VCaP (cell line): ENCODE measurements around the gene KRTAP5-10.
"Not testable (repeated sequence)": the region's sequence is repeated elsewhere in the genome, so short reads cannot be mapped to it uniquely, and the experiment has no call there.

Experiments
- H3K27ac ChIP-seq: fragments of 450-650 bp; 2 replicates; pipeline ENCODE4 v1.5.1; 2017
- TF ChIP-seq, protein P1 (sequence below): fragments of 450-650 bp; conservative IDR thresholded peaks from 2 replicates; pipeline ENCODE4 v1.5.1; 2017; ENCODE audit warnings: mild to moderate bottlenecking, moderate library complexity

KRTAP5-10 gene

DNA sequence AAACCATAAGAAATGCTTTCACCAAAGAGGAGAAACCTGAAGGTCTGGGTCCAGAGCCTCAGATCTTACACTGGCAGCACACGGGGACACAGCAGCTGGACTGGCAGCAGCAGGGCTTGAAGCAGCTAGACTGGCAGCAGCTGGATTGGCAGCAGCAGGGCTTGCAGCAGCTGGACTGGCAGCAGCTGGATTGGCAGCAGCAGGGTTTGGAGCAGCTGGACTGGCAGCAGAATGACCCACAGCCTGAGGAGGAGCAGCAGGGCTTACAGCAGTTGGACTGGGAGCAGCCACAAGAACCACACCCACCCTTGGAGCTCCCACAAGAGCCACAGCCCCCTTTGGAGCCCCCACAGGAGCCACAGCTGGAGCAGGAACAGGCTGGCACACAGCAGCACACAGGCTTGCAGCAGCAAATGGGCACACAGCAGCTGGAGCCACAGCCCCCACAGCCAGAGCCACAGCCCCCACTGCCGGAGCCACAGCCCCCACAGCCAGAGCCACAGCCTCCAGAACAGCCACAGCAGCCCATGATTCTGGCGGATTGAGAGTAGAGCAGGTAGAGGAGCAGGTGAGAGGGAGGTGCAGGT, 17.0 kb downstream of the KRTAP5-10 start, which contains the start of gene KRTAP5-11:
TSS of gene KRTAP5-11 (minus strand) at position 567 of the 587 bp plus-strand sequence. CDS start at position 529, 38 bp downstream.
- TF ChIP-seq, protein P1, sequence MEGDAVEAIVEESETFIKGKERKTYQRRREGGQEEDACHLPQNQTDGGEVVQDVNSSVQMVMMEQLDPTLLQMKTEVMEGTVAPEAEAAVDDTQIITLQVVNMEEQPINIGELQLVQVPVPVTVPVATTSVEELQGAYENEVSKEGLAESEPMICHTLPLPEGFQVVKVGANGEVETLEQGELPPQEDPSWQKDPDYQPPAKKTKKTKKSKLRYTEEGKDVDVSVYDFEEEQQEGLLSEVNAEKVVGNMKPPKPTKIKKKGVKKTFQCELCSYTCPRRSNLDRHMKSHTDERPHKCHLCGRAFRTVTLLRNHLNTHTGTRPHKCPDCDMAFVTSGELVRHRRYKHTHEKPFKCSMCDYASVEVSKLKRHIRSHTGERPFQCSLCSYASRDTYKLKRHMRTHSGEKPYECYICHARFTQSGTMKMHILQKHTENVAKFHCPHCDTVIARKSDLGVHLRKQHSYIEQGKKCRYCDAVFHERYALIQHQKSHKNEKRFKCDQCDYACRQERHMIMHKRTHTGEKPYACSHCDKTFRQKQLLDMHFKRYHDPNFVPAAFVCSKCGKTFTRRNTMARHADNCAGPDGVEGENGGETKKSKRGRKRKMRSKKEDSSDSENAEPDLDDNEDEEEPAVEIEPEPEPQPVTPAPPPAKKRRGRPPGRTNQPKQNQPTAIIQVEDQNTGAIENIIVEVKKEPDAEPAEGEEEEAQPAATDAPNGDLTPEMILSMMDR = no peak
- H3K27ac ChIP-seq = no peak within 1 kb of the TSS

DNA sequence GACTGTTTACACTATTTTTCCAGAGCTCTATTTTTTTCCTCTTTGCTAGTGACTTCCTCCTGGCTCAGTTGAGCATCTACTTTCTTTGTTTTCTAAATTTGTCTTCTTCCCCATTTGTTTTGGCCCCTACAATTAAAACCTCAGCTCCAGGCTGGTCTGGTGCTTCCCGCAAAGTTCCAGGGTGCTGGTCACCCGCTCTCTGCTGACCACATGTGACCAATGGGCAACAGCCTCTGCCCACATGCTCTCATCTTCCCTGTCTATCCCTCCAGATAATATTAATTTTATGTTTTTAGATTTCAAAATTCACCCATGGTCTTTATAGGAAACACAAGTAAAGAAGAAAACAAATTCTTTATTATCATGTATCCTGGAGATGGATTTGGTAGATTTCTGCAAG, 17.6 kb downstream of the KRTAP5-10 start:
- not testable (repeated sequence) for H3K27ac ChIP-seq

DNA sequence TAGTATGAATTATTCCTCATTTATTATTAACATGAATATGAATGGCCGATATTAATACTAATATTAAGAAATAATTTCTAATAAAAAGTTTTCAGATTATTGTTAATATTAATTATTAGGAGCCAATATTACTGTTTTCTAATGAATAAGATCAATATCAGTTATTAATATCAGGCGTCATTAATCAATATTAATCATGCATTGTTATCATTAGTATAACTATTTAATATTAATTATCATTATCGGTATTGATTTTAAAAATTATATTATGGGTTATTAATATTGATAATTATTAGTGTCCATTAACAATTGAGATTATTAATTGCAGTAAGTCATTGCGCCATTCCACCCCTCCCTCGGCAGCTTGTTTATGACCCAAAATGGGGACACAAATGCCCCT, 20.3 kb downstream of the KRTAP5-10 start:
- H3K27ac ChIP-seq = not testable (repeated sequence)

DNA sequence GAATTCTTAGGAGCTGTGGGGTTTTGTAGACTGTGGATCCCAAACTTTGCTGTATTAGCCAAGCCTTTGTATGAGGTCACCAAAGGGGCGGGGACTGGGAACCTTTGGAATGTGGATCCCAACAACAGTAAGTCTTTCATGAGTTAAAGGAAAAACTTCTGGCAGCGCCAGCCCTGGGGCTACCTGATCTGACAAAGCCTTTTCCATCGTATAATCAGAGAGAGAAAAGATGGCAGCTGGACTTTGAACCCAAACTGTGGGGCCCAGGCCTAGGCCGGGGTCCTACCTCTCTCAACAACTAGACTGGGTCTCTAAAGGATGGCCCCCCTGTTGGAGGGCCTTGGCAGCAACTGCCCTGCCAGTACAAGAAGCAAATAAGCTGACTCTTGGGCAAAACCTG, 23.0 kb downstream of the KRTAP5-10 start:
- not testable (repeated sequence) for H3K27ac ChIP-seq

DNA sequence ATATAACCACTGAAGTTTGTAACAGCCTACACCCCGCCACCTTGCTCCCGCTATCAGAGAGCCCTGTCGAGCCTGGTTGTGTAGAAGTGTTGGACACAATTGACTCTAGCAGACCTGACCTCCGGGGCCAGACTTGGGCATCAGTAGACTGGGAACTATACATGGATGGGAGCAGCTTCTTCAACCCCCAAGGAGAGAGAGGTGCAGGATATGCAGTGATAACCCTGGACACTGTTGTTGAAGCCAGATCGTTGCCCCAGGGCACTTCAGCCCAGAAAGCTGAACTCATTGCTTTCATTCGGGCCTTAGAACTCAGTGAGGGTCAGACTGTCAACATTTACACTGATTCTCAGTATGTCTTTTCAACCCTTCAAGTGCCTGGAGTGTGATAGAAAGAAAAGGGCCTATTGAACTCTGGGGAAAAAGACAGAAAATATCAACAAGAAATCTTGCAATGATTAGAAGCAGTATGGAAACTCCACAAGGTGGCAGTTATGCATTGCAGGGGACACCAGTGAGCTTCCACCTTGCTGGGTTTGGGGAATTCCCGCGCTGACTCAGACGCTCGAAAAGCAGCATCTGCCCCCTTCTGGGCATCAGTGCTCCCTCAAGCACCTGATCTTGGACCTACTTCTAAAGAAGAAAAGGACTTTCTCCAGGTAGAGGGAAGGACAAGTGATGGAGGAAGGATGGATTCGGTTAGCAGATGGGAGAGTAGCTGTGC, 23.6 kb downstream of the KRTAP5-10 start:
- TF ChIP-seq, protein P1 = peak; percentile 28
- peak overlapping the region; percentile 33; the same call in 1 of the 2 replicates for H3K27ac ChIP-seq

DNA sequence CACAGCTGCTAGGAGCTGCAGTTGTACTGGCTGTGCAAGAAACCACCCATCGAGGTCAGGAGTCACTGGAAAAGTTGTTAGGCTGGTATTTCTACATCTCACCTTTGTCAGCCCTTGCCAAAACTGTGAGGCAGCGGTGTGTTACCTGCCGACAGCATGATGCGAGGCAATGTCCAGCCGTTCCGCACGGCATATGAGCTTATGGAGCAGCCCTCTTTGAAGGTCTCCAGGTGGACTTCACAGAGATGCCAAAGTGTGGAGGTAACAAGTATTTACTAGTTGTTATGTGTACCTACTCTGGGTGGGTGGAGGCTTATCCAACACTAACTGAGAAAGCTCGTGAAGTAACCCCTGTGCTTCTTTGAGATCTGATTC, 24.2 kb downstream of the KRTAP5-10 start:
- not testable (repeated sequence) for H3K27ac ChIP-seq

DNA sequence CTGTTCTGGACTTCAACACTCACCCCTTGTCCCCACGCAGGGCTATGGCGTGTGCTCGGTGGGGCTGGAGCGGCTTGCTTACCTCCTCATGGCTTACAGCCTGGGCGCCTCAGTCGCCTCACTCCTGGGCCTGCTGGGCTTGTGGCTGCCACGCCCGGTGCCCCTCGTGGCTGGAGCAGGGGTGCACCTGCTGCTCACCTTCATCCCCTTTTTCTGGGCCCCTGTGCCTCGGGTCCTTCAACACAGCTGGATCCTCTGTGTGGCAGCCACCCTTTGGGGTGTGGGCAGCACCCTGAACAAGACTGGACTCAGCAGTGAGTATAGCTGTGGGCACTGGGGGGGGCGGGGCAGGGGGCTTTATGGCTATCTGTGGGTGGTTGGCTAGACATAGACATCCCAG, 37.9 kb downstream of the KRTAP5-10 start:
- H3K27ac ChIP-seq = not testable (repeated sequence)

DNA sequence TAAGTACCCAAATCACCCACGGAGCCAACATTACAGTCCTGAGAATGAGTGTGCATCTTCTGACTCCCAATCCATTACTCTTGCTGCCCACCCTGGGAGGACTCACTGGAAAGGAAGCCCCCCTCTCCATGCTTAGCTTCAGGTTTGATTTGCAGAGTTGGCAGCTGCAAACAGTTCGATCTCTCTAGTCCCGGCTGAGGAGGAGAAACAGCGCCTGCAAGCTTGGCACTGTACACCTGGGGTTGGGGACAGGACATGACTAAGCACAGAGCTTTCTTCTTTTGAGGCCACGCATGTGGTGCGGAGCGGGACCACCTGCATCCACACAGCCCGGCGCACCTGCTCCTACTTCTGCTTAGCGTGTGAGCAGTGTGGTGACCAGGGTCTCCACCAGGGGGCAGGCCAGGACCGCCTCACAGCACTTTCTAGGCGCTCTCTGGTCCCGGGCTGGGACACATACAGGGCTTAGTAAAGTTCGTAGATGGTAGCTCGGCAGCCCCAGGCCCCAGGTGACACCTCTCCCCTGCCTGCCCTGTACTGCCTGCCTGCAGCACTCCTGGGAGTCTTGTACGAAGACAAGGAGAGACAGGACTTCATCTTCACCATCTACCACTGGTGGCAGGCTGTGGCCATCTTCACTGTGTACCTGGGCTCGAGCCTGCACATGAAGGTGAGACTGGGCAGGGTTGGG, 39.6 kb downstream of the KRTAP5-10 start:
- H3K27ac ChIP-seq = not testable (repeated sequence)
- TF ChIP-seq, protein P1 = peak; percentile 71

DNA sequence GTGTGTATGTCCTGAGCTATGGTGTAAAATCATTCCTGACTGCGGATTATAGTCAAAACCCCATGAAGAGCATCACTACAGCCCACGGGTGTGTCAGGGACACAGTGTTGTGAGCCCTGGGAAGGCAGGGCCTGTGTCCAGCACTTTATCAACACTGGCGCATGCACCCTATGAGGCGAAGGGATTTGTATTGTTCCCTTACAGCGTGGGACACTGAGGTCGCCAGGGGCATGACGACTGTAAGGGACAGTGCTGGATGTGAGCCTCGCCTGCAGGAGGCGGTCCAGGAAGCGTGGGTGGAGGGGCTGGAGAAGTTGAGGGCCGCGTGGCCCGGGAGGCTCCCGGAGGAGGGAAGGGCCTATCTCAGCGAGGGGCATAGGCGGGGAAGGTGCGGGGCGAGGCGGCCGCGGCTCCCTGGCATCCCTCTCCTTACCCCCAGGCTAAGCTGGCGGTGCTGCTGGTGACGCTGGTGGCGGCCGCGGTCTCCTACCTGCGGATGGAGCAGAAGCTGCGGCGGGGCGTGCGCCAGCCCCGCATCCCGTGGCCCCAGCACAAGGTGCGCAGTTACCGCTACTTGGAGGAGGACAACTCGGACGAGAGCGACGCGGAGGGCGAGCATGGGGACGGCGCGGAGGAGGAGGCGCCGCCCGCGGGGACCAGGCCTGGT, 41.6 kb downstream of the KRTAP5-10 start:
- not testable (repeated sequence) for H3K27ac ChIP-seq

DNA sequence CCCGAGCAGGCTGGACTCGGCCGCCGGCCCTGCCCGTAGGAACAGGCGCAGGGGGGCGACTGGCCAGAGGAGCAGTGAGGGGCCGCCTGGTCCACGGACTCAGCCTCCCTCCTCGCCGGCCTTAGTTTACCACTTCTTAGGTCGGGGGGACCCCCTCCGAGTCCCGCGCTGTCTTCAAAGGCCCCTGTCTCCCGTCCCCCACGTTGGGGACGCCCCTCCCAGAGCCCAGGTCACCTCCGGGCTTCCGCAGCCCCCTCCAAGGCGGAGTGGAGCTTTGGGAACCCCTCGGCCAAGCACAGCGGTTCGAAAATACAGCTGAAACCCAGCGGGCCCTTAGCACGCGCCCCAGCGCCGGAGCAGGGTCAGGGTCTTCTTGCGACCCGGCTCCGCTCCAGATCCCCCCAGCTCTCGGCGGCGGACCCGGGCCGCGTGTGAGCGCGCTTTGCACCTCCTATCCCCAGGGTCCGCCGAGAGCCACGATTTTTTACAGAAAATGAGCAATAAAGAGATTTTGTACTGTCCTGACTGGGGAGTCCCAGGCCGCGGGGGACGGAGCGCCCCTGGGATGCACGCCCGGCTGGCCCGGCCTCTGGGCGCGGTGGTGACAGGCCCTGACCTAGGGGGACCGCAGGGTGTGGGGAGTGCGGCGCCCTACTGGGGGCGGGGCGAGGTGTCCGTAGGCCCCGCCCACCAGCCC, 42.3 kb downstream of the KRTAP5-10 start:
- not testable (repeated sequence) for H3K27ac ChIP-seq

DNA sequence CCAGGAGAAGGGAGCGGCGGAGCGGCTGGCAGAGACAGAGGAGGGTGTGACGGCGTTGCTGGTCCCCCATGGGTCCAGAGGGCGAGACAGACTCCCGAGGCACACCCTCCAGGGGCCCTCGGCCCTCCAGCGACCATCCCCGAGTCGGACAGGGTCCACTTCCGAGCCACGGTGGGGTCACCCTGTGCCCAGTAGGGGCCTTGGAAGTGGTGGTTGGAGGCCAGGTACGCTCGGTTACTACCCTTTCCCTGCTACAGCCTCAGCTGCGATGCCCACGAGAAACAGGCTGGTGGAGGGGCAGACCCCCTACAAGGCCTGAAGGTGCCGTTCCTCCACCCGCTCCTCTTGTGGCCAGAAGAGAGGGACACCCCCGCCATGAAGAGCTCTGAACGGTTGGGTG, 42.9 kb downstream of the KRTAP5-10 start:
- H3K27ac ChIP-seq = not testable (repeated sequence)

DNA sequence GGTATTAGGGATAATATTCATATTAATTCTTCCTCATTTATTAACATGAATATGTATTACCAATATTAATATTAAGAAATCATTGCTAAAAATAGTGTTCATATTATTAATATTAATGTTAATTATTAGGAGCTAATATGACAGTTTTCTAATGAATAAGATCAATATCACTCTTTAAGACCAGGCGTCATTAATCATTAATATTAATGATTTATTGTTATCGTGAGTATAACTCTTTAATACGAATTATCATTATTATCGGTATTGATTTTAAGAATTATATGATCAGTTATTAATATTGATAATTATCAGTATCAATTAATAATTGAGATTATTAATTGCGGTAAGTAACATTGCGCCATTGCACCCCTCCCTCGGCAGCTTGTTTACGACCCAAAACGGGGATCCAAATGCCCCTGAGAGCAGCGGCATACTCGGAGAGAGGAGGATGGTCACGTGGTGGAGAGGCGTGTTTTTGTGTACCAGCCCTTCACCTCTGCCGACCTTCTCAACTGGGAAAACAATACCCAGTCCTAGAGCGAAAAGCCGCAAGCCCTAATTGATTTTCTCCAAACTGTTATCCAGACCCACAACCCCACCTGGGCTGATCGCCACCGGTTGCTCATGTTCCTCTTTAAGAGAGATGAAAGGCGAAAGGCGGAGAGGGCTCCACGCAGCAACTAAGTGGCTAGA, 46.0 kb downstream of the KRTAP5-10 start:
- H3K27ac ChIP-seq = not testable (repeated sequence)

DNA sequence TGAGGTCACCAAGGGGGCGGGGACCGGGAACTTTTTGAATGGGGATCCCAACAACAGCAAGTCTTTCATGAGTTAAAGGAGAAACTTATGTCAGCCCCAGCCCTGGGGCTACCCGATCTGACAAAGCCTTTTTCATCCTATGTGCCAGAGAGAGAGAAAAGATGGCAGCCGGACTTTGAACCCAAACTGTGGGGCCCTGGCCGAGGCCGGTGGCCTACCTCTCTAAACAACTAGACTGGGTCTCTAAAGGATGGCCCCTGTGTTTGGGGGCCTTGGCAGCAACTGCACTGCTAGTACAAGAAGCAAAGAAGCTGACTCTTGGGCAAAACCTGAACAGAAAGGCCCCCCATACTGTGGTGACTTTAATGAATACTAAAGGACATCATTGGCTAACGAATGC, 48.6 kb downstream of the KRTAP5-10 start:
- not testable (repeated sequence) for H3K27ac ChIP-seq

DNA sequence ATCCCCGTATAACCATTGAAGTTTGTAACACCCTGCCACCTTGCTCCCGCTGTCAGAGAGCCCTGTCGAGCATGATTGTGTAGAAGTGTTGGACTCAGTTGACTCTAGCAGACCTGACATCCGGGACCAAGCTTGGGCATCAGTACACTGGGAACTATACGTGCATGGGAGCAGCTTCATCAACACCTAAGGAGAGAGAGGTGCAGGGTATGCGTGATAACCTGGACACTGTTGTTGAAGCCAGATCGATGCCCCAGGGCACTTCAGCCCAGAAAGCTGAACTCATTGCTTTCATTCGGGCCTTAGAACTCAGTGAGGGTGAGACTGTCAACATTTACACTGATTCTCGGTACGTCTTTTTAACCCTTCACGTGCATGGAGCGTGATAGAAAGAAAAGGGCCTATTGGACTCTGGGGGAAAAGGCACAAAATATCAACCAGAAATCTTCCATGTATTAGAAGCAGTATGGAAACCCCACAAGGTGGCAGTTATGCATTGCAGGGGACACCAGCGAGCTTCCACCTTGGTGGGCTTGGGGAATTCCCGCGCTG, 49.1 kb downstream of the KRTAP5-10 start:
- H3K27ac ChIP-seq = peak overlapping the region; percentile 61

DNA sequence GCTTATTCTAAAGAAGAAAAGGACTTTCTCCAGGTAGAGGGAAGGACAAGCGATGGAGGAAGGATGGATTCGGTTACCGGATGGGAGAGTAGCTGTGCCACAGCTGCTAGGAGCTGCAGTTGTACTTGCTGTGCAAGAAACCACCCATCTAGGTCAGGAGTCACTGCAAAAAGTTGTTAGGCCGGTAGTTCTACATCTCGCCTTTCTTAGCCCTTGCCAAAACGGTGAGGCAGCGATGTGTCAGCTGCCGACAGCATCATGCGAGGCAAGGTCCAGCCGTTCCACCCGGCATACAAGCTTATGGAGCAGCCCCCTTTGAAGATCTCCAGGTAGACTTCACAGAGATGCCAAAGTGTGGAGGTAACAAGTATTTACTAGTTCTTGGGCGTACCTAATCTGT, 49.6 kb downstream of the KRTAP5-10 start:
- H3K27ac ChIP-seq = peak overlapping the region; percentile 61
